H1 (cell line): ENCODE measurements around the gene NFAM1. TPM values are rescaled to one million over a fixed set of nuclear protein-coding genes. Genes with fewer than 3 reads are reported as not detected.

ENCODE experiments used
- ASH2L ChIP-seq: fragments of 200-600, 300-600 bp; sonication (generic); IDR thresholded peaks from one replicate; pipeline ENCODE4 v1.7.1; 2017; ENCODE audit warnings: low read length
- BACH1 ChIP-seq: IDR thresholded peaks from 2 replicates; pipeline ENCODE4 v1.6.1; 2012; ENCODE audit warnings: low read length, improper control_type of control experiment
- BRCA1 ChIP-seq: IDR thresholded peaks from 2 replicates; pipeline ENCODE4 v1.6.1; 2012; ENCODE audit warnings: low read depth, low read length, improper control_type of control experiment
- HDAC2 ChIP-seq, 2 experiments: fragments of 300-600 bp in 1 of 2; sonication (generic) in 1 of 2; IDR thresholded peaks; 2 replicates each; pipeline ENCODE4 v1.6.1; 2011 to 2012; ENCODE audit warnings: low read depth in 2 of 2, low read length in 2 of 2, mild to moderate bottlenecking in 2 of 2, moderate library complexity in 2 of 2, borderline replicate concordance in 1 of 2, inconsistent platforms in 1 of 2
- MAX ChIP-seq: IDR thresholded peaks from 2 replicates; pipeline ENCODE4 v1.6.1; 2012; ENCODE audit warnings: inconsistent platforms
- POLR2A ChIP-seq, 2 experiments: IDR thresholded peaks; 1 replicate in 1 of 2; 2 replicates in 1 of 2; pipeline ENCODE4 v1.6.1; 2011; ENCODE audit warnings: low read depth in 2 of 2, low read length in 2 of 2, mild to moderate bottlenecking in 2 of 2; ENCODE audit errors: control extremely low read depth in 1 of 2
- RBBP5 ChIP-seq: IDR thresholded peaks from 2 replicates; pipeline ENCODE4 v1.7.1; 2012; ENCODE audit warnings: low read depth, mild to moderate bottlenecking, inconsistent platforms, low read length, moderate library complexity, borderline replicate concordance
- RXRA ChIP-seq: IDR thresholded peaks from 2 replicates; pipeline ENCODE4 v1.6.1; 2011; ENCODE audit warnings: low read depth, mild to moderate bottlenecking, low read length, moderate library complexity; ENCODE audit not compliant: insufficient read depth
- SIX5 ChIP-seq: IDR thresholded peaks from 2 replicates; pipeline ENCODE4 v1.6.1; 2011; ENCODE audit warnings: mild to moderate bottlenecking, low read depth, low read length
- SP1 ChIP-seq: IDR thresholded peaks from 2 replicates; pipeline ENCODE4 v1.6.1; 2011; ENCODE audit warnings: low read depth, low read length
- SP4 ChIP-seq: IDR thresholded peaks from 2 replicates; pipeline ENCODE4 v1.6.1; 2012; ENCODE audit warnings: low read length, inconsistent platforms
- polyA plus RNA-seq, 7 experiments: library from polyadenylated mRNA; depleted of rRNA in 3 of 7; stranded (reverse) in 5 of 7; unstranded in 2 of 7; fragments of >200 nt in 5 of 7; fragments of 200-250 nt in 2 of 7; gene quantifications; 1 replicate in 5 of 7; 2 replicates in 1 of 7; 4 replicates in 1 of 7; pipeline versions ENCODE4 v1.2.1 to v1.2.3, GENCODE V29; 2011 to 2013; ENCODE audit warnings: missing spikeins in 2 of 7, mixed read lengths in 2 of 7
- total RNA-seq: library from RNA; stranded (reverse); fragmentation: NEBNext Ultra II Directional; extraction: Animal tissue kit (Norgen Biotek cat#: 25700); gene quantifications from 2 replicates; pipeline ENCODE4 v1.2.1, GENCODE V29; 2021

NFAM1 gene
- total and polyA plus RNA-seq, 2 of the 8 experiments (the other 6 are each of a cell fraction or from before 2014, with no cell fraction given) = 0.62 to 0.73 TPM

DNA sequence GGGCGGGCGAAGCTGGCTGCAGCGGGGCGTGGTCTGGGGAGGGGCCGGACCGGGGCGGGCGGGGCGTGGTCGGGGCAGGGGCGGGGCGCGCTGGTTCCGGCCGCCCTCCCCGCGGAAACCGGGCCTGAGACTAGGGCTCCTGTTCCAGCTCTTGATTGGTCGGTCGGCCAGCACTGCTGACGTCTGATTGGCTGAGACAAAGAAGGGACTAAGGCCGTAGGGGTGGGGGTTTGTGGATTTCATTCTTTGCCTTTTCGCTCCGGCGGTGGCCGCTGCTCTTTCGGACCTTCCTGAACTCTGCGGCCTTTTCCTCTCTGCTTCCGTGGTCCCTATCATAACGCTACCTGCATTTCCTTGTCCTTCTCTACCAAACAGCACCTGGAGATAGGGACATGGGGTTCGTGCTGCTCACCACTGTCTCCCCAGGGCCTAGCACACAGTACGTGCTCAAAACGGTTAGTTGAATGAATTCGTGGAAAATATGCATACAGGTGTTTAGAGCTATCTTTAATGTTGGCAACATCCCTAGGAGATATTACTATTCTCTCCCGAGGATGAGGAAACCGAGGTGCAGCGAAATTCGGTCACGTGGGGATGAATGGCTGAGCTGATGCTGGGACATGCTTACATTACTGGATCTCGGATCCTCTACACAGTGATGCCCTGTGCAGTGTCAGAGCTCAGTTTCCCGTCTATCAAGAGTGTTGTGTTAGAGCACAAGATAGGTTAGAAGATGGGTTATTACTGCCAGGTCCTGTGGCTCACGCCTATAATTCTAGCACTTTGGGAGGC lies 62.8 kb downstream of the NFAM1 start (continued):
- TF ChIP-seq POLR2A (IDR thresholded peaks at IDR 0.05; ENCODE audit: control extremely low read depth in 1 of 2, low read depth in 2 of 2, low read length in 2 of 2) (0 out of 3 replicates have a peak, but pooled peaks of 1 of the 2 experiments have one; percentile 59), RXRA (no peak), BRCA1 (no peak), MAX (no peak), HDAC2 (IDR thresholded peaks at IDR 0.05; ENCODE audit: borderline replicate concordance in 1 of 2, low read depth in 2 of 2, low read length in 2 of 2) (no peak), ASH2L (no peak), SP4 (no peak), RBBP5 (0 out of 2 replicates have a peak, but pooled peaks have one; percentile 21), SP1 (peak; percentile 77; the same call in 1 of the 2 replicates), BACH1 (no peak), SIX5 (no peak)
